ENCODE results near the gene GTF2I.
"Not testable (repeated sequence)": the region's sequence is repeated elsewhere in the genome, so short reads cannot be mapped to it uniquely, and the experiment has no call there.

Gene GTF2I
- total RNA-seq, result 50.5 to 63.6 reads per million in 2 donors

- DNase-seq, result peak in 2 of 5 experiments; percentile 26 to 41
Measured at GRCh38 chr7:74657692-74658177, at the start of gene GTF2I. GTF2I (plus strand) TSS chr7:74657718; CDS start chr7:74689129, 31,411 bp downstream.

DNA sequence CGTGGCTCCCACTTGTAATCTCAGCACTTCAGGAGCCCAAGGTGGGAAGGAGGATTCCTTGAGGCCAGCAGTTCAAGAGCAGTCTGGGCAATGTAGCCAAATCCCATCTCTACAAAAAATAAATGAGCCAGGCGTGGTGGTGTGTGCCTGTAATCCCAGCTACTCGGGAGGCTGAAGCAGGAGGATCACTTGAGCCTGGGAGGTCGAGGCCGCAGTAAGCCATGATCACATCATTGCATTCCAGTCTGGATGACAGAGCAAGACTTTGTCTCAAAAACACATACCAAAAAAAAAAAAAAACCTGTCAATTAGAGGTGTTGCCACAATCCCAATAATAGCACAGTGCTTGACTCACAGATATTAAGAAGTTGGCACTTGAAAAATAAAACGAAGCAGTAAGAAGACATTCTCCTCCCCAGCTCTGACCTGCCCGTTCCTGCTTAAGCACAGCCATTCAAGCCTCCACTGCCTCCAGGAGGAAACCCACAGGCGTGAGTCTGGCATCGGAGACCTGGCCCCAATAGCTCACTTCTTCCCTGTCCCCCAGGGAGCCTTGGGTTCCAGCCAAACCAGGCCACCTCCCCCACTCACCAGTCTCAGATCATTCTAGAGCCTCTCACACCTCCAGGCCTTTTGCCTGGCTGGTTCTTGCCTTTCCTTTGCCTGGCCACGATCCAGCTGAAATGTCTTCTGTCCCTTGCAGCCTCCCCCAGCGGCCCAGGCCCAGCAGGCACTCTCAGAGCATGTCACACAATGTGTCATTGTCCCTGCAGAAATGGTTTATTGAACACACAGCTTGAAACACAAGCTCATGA lies 45.3 kb upstream of the GTF2I start:
- no peak for DNase-seq

GRCh38 chr7:74615933-74616780 lies 41.4 kb upstream of the GTF2I start:
- peak in 1 of 5 experiments; percentile 13 for DNase-seq

GRCh38 chr7:74617180-74617744 lies 40.3 kb upstream of the GTF2I start:
- no peak for DNase-seq

GRCh38 chr7:74619235-74619860 lies 38.2 kb upstream of the GTF2I start:
- DNase-seq, result no peak

GRCh38 chr7:74622228-74622749 lies 35.2 kb upstream of the GTF2I start:
- no peak for DNase-seq

DNA sequence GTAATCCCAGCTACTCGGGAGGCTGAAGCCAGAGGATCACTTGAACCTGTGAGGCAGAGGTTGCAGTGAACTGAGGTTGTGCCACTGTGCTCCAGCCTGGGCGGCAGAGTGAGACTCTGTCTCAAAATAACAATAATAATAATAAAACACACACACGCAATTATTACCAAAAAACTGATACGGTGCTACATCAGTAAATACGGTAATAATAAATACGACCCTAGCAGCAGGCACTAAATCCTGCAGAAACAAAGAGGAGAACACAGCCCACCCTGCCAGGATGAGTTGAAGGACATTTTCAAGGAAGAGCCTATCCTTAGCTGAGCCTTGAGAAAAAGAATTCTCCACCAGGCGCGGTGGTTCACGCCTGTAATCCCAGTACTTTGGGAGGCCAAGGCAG lies 34.4 kb upstream of the GTF2I start:
- DNase-seq, result no peak

GRCh38 chr7:74625446-74625845 lies 32.1 kb upstream of the GTF2I start:
- no peak for DNase-seq

- DNase-seq, result peak in 1 of 5 experiments; percentile 62
Measured at GRCh38 chr7:74627661-74628411, 29.7 kb upstream of the GTF2I start.

- no peak for DNase-seq
Measured at GRCh38 chr7:74632505-74632904, 25.0 kb upstream of the GTF2I start.

- DNase-seq, result no peak
Measured at GRCh38 chr7:74633451-74633921, 24.0 kb upstream of the GTF2I start.

- no peak for DNase-seq
Measured at GRCh38 chr7:74637745-74638144, 19.8 kb upstream of the GTF2I start.

DNA sequence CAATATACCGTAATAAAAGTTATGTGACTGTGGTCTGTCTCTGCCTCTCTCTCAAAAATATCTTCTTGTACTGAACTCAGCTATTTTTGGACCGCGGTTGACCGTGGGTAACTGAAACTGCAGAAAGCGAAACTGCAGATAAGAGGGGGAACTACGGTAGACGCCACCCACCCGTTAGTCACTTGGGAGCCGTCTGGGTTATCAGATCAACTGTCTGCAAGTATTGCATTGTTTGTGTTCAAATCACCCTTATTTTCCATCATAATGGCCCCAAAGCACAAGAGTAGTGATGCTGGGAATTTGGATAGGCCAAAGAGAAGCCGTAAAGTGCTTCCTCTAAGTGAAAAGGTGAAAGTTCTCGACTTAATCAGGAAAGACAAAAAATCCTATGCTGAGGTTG lies 7.5 kb upstream of the GTF2I start:
- peak; percentile 18 to 92 (median 52) for DNase-seq

GRCh38 chr7:74650493-74651132 lies 6.9 kb upstream of the GTF2I start:
- peak in 1 of 5 experiments; percentile 71 for DNase-seq

DNA sequence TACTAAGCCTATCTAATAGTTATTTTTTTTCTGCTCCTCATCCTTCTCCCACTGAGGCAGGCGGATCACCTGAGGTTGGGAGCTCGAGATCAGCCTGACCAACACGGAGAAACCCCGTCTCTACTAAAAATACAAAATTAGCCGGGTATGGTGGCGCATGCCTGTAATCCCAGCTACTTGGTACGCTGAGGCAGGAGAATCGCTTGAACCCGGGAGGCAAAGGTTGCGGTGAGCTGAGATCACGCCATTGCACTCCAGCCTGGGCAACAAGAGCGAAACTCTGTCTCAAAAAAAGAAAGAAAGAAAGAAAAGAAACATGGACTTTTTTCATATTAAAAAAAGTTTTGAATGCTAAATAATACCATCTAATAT lies 6.4 kb upstream of the GTF2I start:
- not testable (repeated sequence) for DNase-seq

GRCh38 chr7:74653686-74654181 lies 3.8 kb upstream of the GTF2I start:
- DNase-seq, result no peak

DNA sequence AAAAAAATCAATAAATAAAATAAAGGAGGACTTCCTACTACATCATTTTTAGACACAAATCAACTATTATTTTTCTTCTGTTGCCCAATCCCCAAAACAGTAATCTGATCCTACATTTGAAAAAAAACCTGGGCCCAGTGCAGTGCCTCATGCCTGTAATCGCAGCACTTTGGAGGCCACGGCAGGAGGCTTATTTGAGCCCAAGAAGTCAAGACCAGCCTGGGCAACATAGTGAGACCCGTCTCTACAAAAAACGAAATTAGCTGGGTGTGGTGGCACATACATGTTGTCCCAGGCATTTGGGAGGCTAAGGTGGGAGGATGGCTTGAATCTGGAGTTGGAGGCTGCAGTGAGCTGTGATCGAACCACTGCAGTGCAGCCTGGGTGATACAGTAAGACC lies 2.7 kb upstream of the GTF2I start:
- no peak for DNase-seq

GRCh38 chr7:74655324-74655723 lies 2.2 kb upstream of the GTF2I start:
- DNase-seq, result no peak

DNA sequence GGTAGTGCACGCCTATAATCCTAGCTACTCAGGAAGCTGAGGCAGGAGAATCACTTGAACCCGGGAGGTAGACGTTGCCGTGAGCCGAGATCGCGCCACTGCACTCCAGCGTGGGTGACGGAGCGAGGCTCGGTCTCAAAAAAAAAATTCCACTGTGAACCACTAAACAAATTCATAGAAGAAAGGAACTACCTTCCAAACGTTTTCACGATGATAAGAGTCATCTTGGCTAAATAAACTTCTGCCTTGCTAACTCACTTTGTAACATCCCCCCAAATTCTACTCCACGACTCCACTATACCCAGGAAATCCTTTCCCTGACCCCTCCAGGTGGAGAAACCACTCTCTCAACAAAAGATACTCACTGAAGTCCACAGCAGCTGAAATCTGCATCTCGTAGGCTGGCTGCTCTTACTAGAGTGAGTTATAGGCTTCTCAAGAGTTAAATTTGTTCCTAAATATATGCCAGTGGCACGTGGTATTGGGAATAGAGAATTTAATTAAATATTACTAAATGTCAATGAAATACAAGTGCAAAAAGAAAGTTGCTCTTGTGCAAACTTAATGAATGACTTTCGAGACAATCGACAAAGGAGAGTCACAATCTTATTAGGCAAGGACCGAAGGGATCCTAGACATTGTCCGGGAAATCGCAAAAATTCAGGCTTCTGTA lies 1.6 kb upstream of the GTF2I start:
- DNase-seq, result no peak

DNA sequence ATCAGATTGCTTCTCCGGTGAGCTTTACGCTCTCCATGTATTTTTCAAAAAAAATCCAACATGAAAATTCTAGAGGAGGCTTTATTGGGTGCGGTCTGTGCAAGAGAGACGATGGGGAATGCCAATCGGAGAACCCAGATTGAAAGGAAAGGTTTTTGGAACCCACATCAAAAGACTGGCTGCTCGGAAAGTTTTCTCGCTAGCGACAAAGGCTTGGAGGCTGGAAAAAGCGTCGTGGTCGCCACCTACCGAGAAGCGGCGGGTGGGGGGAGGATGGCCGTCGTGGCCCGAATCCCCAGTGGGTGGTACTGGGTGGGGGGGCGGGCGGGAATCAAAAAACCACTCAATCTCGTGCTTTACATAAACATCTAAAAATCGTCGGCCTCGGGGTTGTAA lies 1.1 kb upstream of the GTF2I start:
- peak in 4 of 5 experiments; percentile 36 to 41 (median 39) for DNase-seq

Measured in T-helper 2 cell (primary cell).